GM06990 (cell line): ENCODE data around the gene FOSL1.

Source experiments
- DNase-seq: peaks from one replicate; pipeline ENCODE4 v3.0.0-alpha.2; 2011; ENCODE audit not compliant: insufficient read length; ENCODE audit errors: extremely low read depth
- H3K27me3 ChIP-seq: replicated peaks from 2 replicates; pipeline ENCODE4 v1.6.0; 2011; ENCODE audit warnings: low read length; ENCODE audit not compliant: control insufficient read depth, insufficient read depth
- H3K36me3 ChIP-seq: 2 replicates; pipeline ENCODE4 v1.5.1; 2011; ENCODE audit warnings: low read length; ENCODE audit not compliant: control insufficient read depth, insufficient read depth
- H3K4me3 ChIP-seq: replicated peaks from 2 replicates; pipeline ENCODE4 v1.5.1; 2011; ENCODE audit warnings: low read depth, mild to moderate bottlenecking, control low read depth, low read length
- CTCF ChIP-seq: IDR thresholded peaks from 2 replicates; pipeline ENCODE4 v1.5.1; 2011; ENCODE audit warnings: low read length, control low read depth, mild to moderate bottlenecking, inconsistent platforms; ENCODE audit not compliant: insufficient read depth, poor library complexity, severe bottlenecking

Gene FOSL1

GRCh38 chr11:65856689-65857499, 43.3 kb downstream of the FOSL1 start:
- DNase-seq, result peak; percentile 87
- no peaks in the 10 kb centered on the region for H3K27me3 ChIP-seq
- TF ChIP-seq CTCF, result no peak
- H3K36me3 ChIP-seq, result peaks cover 34% of the 10 kb centered on the region
- peak overlapping the region; percentile 97 for H3K4me3 ChIP-seq

GRCh38 chr11:65855927-65856363, 44.2 kb downstream of the FOSL1 start:
- TF ChIP-seq CTCF, result no peak
- peaks cover 38% of the 10 kb centered on the region for H3K36me3 ChIP-seq
- H3K4me3 ChIP-seq, result peak overlapping the region; percentile 97
- H3K27me3 ChIP-seq, result no peaks in the 10 kb centered on the region
- no peak for DNase-seq

- Histone ChIP-seq H3K36me3 (peaks cover 38% of the 10 kb centered on the region), H3K4me3 (no peak overlapping the region), H3K27me3 (no peaks in the 10 kb centered on the region)
- TF ChIP-seq CTCF, result no peak
- no peak for DNase-seq
Measured at GRCh38 chr11:65854852-65855837, 45.0 kb downstream of the FOSL1 start.

- no peak for TF ChIP-seq CTCF
- Histone ChIP-seq H3K36me3 (peaks cover 38% of the 10 kb centered on the region), H3K27me3 (no peaks in the 10 kb centered on the region), H3K4me3 (no peak overlapping the region)
- no peak for DNase-seq
Measured at GRCh38 chr11:65854161-65854592, 46.0 kb downstream of the FOSL1 start.

- Histone ChIP-seq H3K36me3 (peaks cover 38% of the 10 kb centered on the region), H3K27me3 (no peaks in the 10 kb centered on the region), H3K4me3 (no peak overlapping the region)
- TF ChIP-seq CTCF, result peak; percentile 5
- no peak for DNase-seq
Measured at GRCh38 chr11:65853246-65853979, 46.8 kb downstream of the FOSL1 start.
